B cell (primary cell): ENCODE results near the gene LRRC25. TPM values are rescaled to one million over a fixed set of nuclear protein-coding genes. Genes with fewer than 3 reads are reported as not detected.

Experiments used
- ATAC-seq: fragments of 200-7000 bp; cut with Tn5 transposase; one replicate; pipeline ENCODE4 v1.10.0; 2021; ENCODE audit warnings: low read depth, mild to moderate bottlenecking, moderate number of reproducible peaks, moderate library complexity
- CTCF ChIA-PET: fragments of 350-600 bp; sonication (Branson Sonifier 250); formaldehyde crosslinking; loops from one replicate; lab custom pipeline; 2021; ENCODE audit warnings: antibody characterized with exemption, inconsistent platforms; lab: Charles Lee
- POLR2A ChIA-PET: fragments of 350-600 bp; sonication (Branson Sonifier 250); formaldehyde crosslinking; loops from one replicate; lab custom pipeline; 2021; ENCODE audit warnings: antibody characterized with exemption; lab: Charles Lee
- DNase-seq: peaks from one replicate; pipeline ENCODE4 v3.0.0; 2013
- H2AFZ ChIP-seq: 2 replicates; pipeline ENCODE4 v1.6.1; 2012; ENCODE audit warnings: mild to moderate bottlenecking, low read depth, low read length; ENCODE audit not compliant: insufficient read depth, poor library complexity, severe bottlenecking
- H3K27ac ChIP-seq, 2 donors: 1 replicate in 1 of 2; 2 replicates in 1 of 2; pipeline ENCODE4 v1.5.1; 2012 to 2013; ENCODE audit warnings: low read length in 2 of 2, mild to moderate bottlenecking in 2 of 2, moderate library complexity in 1 of 2
- H3K27me3 ChIP-seq, 4 experiments: fragments of 200-600 bp in 1 of 4; sonication (generic) in 1 of 4; replicated peaks in 1 of 4; 1 replicate in 2 of 4; 2 replicates in 2 of 4; pipeline versions ENCODE4 v1.6.1 to v1.7.0; 2013 to 2016; ENCODE audit warnings: low read length in 3 of 4, mild to moderate bottlenecking in 2 of 4, mixed read lengths in 1 of 4, moderate library complexity in 1 of 4; ENCODE audit not compliant: insufficient read depth in 4 of 4, control insufficient read depth in 3 of 4; ENCODE audit errors: control extremely low read depth in 1 of 4
- H3K36me3 ChIP-seq, 2 experiments: replicated peaks in 1 of 2; 1 replicate in 1 of 2; 2 replicates in 1 of 2; pipeline versions ENCODE4 v1.6.1 to v1.7.1; 2013; ENCODE audit warnings: low read length in 1 of 2; ENCODE audit not compliant: insufficient read depth in 2 of 2, control insufficient read depth in 1 of 2; ENCODE audit errors: control extremely low read depth in 1 of 2, extremely low read depth in 1 of 2
- H3K4me1 ChIP-seq, 2 donors: fragments of 200-600 bp in 1 of 2; sonication (generic) in 1 of 2; 1 replicate in 1 of 2; 2 replicates in 1 of 2; pipeline versions ENCODE4 v1.5.1 to v1.6.1; 2013 to 2017; ENCODE audit warnings: low read length in 2 of 2; ENCODE audit not compliant: control insufficient read depth in 2 of 2, insufficient read depth in 2 of 2
- H3K4me2 ChIP-seq: replicated peaks from 2 replicates; pipeline ENCODE3; 2012; ENCODE audit warnings: mild to moderate bottlenecking, low read depth, low read length; ENCODE audit not compliant: poor library complexity, severe bottlenecking
- H3K4me3 ChIP-seq, 5 experiments: fragments of 200-600 bp in 1 of 5; sonication (generic) in 1 of 5; 1 replicate in 3 of 5; 2 replicates in 2 of 5; pipeline versions ENCODE4 v1.5.1 to v1.7.0; 2011 to 2016; ENCODE audit warnings: low read length in 4 of 5, mild to moderate bottlenecking in 4 of 5, low read depth in 2 of 5, control low read depth in 1 of 5, moderate library complexity in 1 of 5; ENCODE audit not compliant: insufficient read depth in 1 of 5; ENCODE audit errors: control extremely low read depth in 1 of 5, extremely low read depth in 1 of 5
- H3K79me2 ChIP-seq: fragments of 200-600 bp; sonication (generic); one replicate; pipeline ENCODE4 v1.6.0; 2016; ENCODE audit warnings: low read length; ENCODE audit not compliant: control insufficient read depth, insufficient read depth
- H3K9ac ChIP-seq: fragments of 200-600 bp; sonication (generic); 2 replicates; pipeline ENCODE4 v1.6.1; 2017; ENCODE audit warnings: mild to moderate bottlenecking, low read length, moderate library complexity
- H3K9me3 ChIP-seq, 3 donors: one replicate each; pipeline versions ENCODE4 v1.6.1 to v1.7.1; 2013; ENCODE audit warnings: low read length in 2 of 3; ENCODE audit not compliant: control insufficient read depth in 2 of 3, insufficient read depth in 1 of 3; ENCODE audit errors: control extremely low read depth in 1 of 3
- H4K20me1 ChIP-seq: 2 replicates; pipeline ENCODE4 v1.6.0; 2012; ENCODE audit warnings: mild to moderate bottlenecking, low read length; ENCODE audit not compliant: insufficient read depth, control insufficient read depth, poor library complexity, severe bottlenecking
- H3K27ac Mint-ChIP-seq: one replicate; pipeline ENCODE4 v1.8.0; 2021; ENCODE audit warnings: mixed read lengths
- H3K27me3 Mint-ChIP-seq: one replicate; pipeline ENCODE4 v1.8.0; 2021; ENCODE audit warnings: mixed read lengths
- H3K4me1 Mint-ChIP-seq: one replicate; pipeline ENCODE4 v1.8.0; 2021; ENCODE audit warnings: mixed read lengths
- H3K4me3 Mint-ChIP-seq: one replicate; pipeline ENCODE4 v1.8.0; 2021; ENCODE audit warnings: mixed read lengths
- H3K9me3 Mint-ChIP-seq: one replicate; pipeline ENCODE4 v1.8.0; 2022; ENCODE audit warnings: mixed read lengths; ENCODE audit not compliant: insufficient read depth
- CTCF ChIP-seq: fragments of 200-600 bp; IDR thresholded peaks from one replicate; pipeline ENCODE4 v1.8.0; 2022; ENCODE audit warnings: antibody characterized with exemption, mild to moderate bottlenecking
- EZH2 ChIP-seq: IDR thresholded peaks from 2 replicates; pipeline ENCODE4 v1.6.1; 2012; ENCODE audit warnings: borderline replicate concordance, low read depth, mild to moderate bottlenecking, moderate library complexity, low read length; ENCODE audit not compliant: insufficient read depth, poor library complexity, severe bottlenecking
- WGBS: methylation state at CpG from one replicate; pipeline ENCODE4 v1.1.5; 2013; ENCODE audit warnings: missing lambda C conversion rate; ENCODE audit not compliant: insufficient coverage; 5-methylcytosine and 5-hydroxymethylcytosine counted together
- intact Hi-C: fragments of 100-400 bp; cut with micrococcal nuclease; formaldehyde crosslinking; loops from one replicate; pipeline ENCODE4 v1.10.0; 2022
- polyA plus RNA-seq: library from polyadenylated mRNA; depleted of rRNA; stranded (reverse); fragments of >200 nt; gene quantifications from 2 replicates; pipeline ENCODE4 v1.2.3, GENCODE V29; 2012
- total RNA-seq, 2 donors: library from RNA; stranded (reverse); fragments of 120-200 nt in 1 of 2; gene quantifications; 1 replicate in 1 of 2; 2 replicates in 1 of 2; pipeline versions ENCODE4 v1.2.3 to v1.2.4, GENCODE V29; 2013 to 2022

The LRRC25 gene
- total and polyA plus RNA-seq, 2 donors (not counting 1 experiment from before 2014, with no cell fraction given), result 2.4 to 5.7 TPM

DNA sequence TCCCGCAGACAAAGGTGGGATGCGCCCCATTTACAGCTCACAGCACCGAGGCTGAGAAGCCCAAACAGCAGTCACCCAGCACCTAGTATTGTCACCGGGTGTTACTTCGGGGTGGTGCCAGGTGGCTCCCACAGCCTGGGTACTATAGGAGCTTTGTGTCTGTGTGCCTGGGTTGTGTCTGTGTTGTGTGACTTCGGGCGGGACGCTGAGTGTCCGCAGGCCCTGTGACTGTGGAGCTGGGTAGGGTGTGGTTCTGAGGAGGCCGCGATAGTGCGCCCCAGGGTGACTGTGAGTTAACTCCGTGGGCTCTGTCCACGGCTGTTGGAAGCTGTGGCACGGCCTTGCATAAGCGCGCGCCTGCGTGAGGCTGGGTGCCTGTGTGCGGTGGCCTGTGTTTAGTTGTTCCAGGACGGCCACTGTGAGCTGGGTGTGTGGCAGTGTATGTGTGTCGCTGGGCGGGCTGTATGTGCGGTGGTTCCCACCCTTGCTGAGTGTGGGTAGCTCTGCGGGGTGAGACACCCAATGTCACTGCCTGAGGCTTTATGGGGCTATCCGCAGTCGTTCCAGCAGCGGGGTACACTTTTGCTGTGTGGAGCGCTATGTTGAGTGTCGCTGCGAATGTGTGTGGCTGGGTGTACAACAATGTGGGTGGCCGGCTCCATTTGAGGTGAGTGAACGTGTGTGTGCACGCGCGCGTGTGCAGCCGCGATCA lies 21.2 kb upstream of the LRRC25 start:
- H3K4me3 Mint-ChIP-seq, result peak overlapping the region; percentile 85
- H3K27ac ChIP-seq, result no peak overlapping the region
- peaks cover 24% of the 10 kb centered on the region for H3K79me2 ChIP-seq
- H2AFZ ChIP-seq, result peak overlapping the region; percentile 51
- peaks cover 69% of the 10 kb centered on the region for H3K4me1 Mint-ChIP-seq
- peaks cover 49% of the 10 kb centered on the region for H4K20me1 ChIP-seq
- H3K9ac ChIP-seq, result peak overlapping the region; percentile 63
- ATAC-seq (no peak), DNase-seq (peak; percentile 56)
- ChIA-PET CTCF (interaction anchor here (0.6 to 3.5 kb wide), 15 partner anchors 9 to 355 kb away, joined by 3 to 17 read pairs (median 5); partner anchors contain the start of gene LSM4), POLR2A (interaction anchor here (0.5 to 2.8 kb wide), 9 partner anchors 10 to 1326 kb away, joined by 3 to 15 read pairs (median 4); partner anchors contain the start of genes LRRC25 and MPV17L2)
- no peaks in the 10 kb centered on the region for H3K9me3 Mint-ChIP-seq
- intact Hi-C loops, result loop anchor here (1.0 kb wide), 1 partner anchor 11 kb away; no protein-coding TSS in a partner anchor
- peak overlapping the region; percentile 71 for H3K27ac Mint-ChIP-seq
- peak overlapping the region; percentile 97 for H3K4me2 ChIP-seq
- H3K36me3 ChIP-seq, result no peaks in the 10 kb centered on the region
- H3K4me1 ChIP-seq, result peaks cover 70 to 77% of the 10 kb centered on the region in 2 donors
- H3K27me3 Mint-ChIP-seq, result peaks cover 35% of the 10 kb centered on the region
- 27% methylated on average over 36 of the region's 39 CpGs for WGBS
- TF ChIP-seq EZH2, result no peak
- TF ChIP-seq CTCF, result no peak
- peaks cover 0 to 52% (median 32%) of the 10 kb centered on the region in 4 experiments for H3K27me3 ChIP-seq
- peak overlapping the region in 4 of 5 experiments; percentile 21 to 67 (median 52) for H3K4me3 ChIP-seq
- peaks cover 0 to 28% (median 0%) of the 10 kb centered on the region in 3 donors for H3K9me3 ChIP-seq
